CD14-positive monocyte (primary cell): ENCODE measurements around the gene RPS6KA2. TPM values are rescaled to one million over a fixed set of nuclear protein-coding genes. Genes with fewer than 3 reads are reported as not detected.
A peak's percentile ranks its signal among the peaks of the same experiment; 100 is the strongest.

Experiments
- DNase-seq, 3 donors: peaks; one replicate each; pipeline ENCODE4 v3.0.0-alpha.2; 2011 to 2022
- H2AFZ ChIP-seq: 2 replicates; pipeline ENCODE4 v1.6.0; 2012; ENCODE audit warnings: mild to moderate bottlenecking, low read depth, low read length, inconsistent platforms; ENCODE audit not compliant: insufficient read depth, poor library complexity, severe bottlenecking
- H3K27ac ChIP-seq, 2 donors: 1 replicate in 1 of 2; 2 replicates in 1 of 2; pipeline ENCODE4 v1.5.1; 2012 to 2013; ENCODE audit warnings: low read length in 2 of 2, control low read depth in 1 of 2, inconsistent platforms in 1 of 2, low read depth in 1 of 2, mild to moderate bottlenecking in 1 of 2
- H3K27me3 ChIP-seq, 2 donors: one replicate each; pipeline versions ENCODE4 v1.6.0 to v1.6.1; 2011 to 2013; ENCODE audit warnings: low read length in 2 of 2; ENCODE audit not compliant: control insufficient read depth in 2 of 2, insufficient read depth in 2 of 2
- H3K36me3 ChIP-seq, 2 donors: replicated peaks in 1 of 2; 1 replicate in 1 of 2; 2 replicates in 1 of 2; pipeline versions ENCODE4 v1.5.1 to v1.6.1; 2012 to 2013; ENCODE audit warnings: low read length in 2 of 2, control low read depth in 1 of 2, inconsistent platforms in 1 of 2, mild to moderate bottlenecking in 1 of 2; ENCODE audit not compliant: insufficient read depth in 2 of 2, control insufficient read depth in 1 of 2
- H3K4me1 ChIP-seq, 2 donors: 1 replicate in 1 of 2; 2 replicates in 1 of 2; pipeline versions ENCODE4 v1.5.1 to v1.6.1; 2012 to 2013; ENCODE audit warnings: low read length in 2 of 2, control low read depth in 1 of 2, inconsistent platforms in 1 of 2, mild to moderate bottlenecking in 1 of 2, moderate library complexity in 1 of 2; ENCODE audit not compliant: insufficient read depth in 2 of 2, control insufficient read depth in 1 of 2
- H3K4me2 ChIP-seq: replicated peaks from 2 replicates; pipeline ENCODE3; 2012; ENCODE audit warnings: low read length, moderate library complexity, mild to moderate bottlenecking; ENCODE audit not compliant: poor library complexity, severe bottlenecking; ENCODE audit errors: extremely low read depth
- H3K4me3 ChIP-seq, 3 experiments: fragments of 200-600 bp in 1 of 3; sonication (generic) in 1 of 3; replicated peaks in 1 of 3; 1 replicate in 2 of 3; 2 replicates in 1 of 3; pipeline ENCODE4 v1.5.1; 2011 to 2013; ENCODE audit warnings: low read length in 3 of 3, mild to moderate bottlenecking in 3 of 3, control low read depth in 2 of 3, low read depth in 2 of 3, inconsistent platforms in 1 of 3, moderate library complexity in 1 of 3
- H3K79me2 ChIP-seq: 2 replicates; pipeline ENCODE4 v1.6.0; 2012; ENCODE audit warnings: mild to moderate bottlenecking, control low read depth, inconsistent platforms, low read length, moderate library complexity; ENCODE audit not compliant: insufficient read depth
- H3K9ac ChIP-seq: 2 replicates; pipeline ENCODE4 v1.6.0; 2017; ENCODE audit warnings: low read length, mild to moderate bottlenecking; ENCODE audit not compliant: insufficient read depth, poor library complexity, severe bottlenecking
- H3K9me3 ChIP-seq, 2 donors: replicated peaks in 1 of 2; 1 replicate in 1 of 2; 2 replicates in 1 of 2; pipeline versions ENCODE4 v1.5.1 to v1.6.1; 2012 to 2013; ENCODE audit warnings: low read length in 2 of 2, control low read depth in 1 of 2; ENCODE audit not compliant: control insufficient read depth in 1 of 2, insufficient read depth in 1 of 2
- H4K20me1 ChIP-seq: 2 replicates; pipeline ENCODE4 v1.6.0; 2012; ENCODE audit warnings: mild to moderate bottlenecking, low read length, control low read depth, moderate library complexity; ENCODE audit not compliant: insufficient read depth
- H3K27ac Mint-ChIP-seq, 7 donors: one replicate each; pipeline ENCODE4 v1.8.0; 2020; ENCODE audit warnings: mild to moderate bottlenecking in 7 of 7, mixed read lengths in 7 of 7, moderate library complexity in 6 of 7, inconsistent platforms in 2 of 7
- H3K27me3 Mint-ChIP-seq, 3 donors: one replicate each; pipeline ENCODE4 v1.8.0; 2021 to 2022; ENCODE audit warnings: low read depth in 3 of 3, mild to moderate bottlenecking in 3 of 3, mixed read lengths in 3 of 3, moderate library complexity in 3 of 3, inconsistent platforms in 1 of 3
- H3K36me3 Mint-ChIP-seq, 2 donors: one replicate each; pipeline ENCODE4 v1.8.0; 2020; ENCODE audit warnings: mixed read lengths in 2 of 2, inconsistent platforms in 1 of 2, mild to moderate bottlenecking in 1 of 2
- H3K4me1 Mint-ChIP-seq: one replicate; pipeline ENCODE4 v1.8.0; 2020; ENCODE audit warnings: mild to moderate bottlenecking, mixed read lengths
- H3K4me3 Mint-ChIP-seq, 2 donors: one replicate each; pipeline ENCODE4 v1.8.0; 2020; ENCODE audit warnings: mild to moderate bottlenecking in 2 of 2, mixed read lengths in 2 of 2, moderate library complexity in 1 of 2
- H3K9me3 Mint-ChIP-seq, 7 donors: one replicate each; pipeline ENCODE4 v1.8.0; 2020 to 2022; ENCODE audit warnings: mixed read lengths in 7 of 7, mild to moderate bottlenecking in 6 of 7, moderate library complexity in 6 of 7, inconsistent platforms in 2 of 7
- WGBS: methylation state at CpG from one replicate; pipeline ENCODE4 v1.1.5; 2013; ENCODE audit warnings: missing lambda C conversion rate; ENCODE audit not compliant: insufficient coverage; 5-methylcytosine and 5-hydroxymethylcytosine counted together
- intact Hi-C, 2 donors: fragments of 100-400 bp; cut with micrococcal nuclease; formaldehyde crosslinking; loops; one replicate each; pipeline versions ENCODE4 v1.15.0 to v1.15.1; 2023
- polyA plus RNA-seq, 3 donors: library from polyadenylated mRNA; depleted of rRNA in 1 of 3; unstranded in 2 of 3; stranded (reverse) in 1 of 3; fragments of 300-500 nt in 2 of 3; fragments of >200 nt in 1 of 3; fragmentation: Illumina TruSeq in 2 of 3; gene quantifications; 1 replicate in 2 of 3; 2 replicates in 1 of 3; pipeline ENCODE4 v1.2.3, GENCODE V29; 2012 to 2021
- TF ChIP-seq, protein P1 (sequence below): fragments of 200-600 bp; IDR thresholded peaks from one replicate; pipeline ENCODE4 v1.8.0; 2022; ENCODE audit warnings: antibody characterized with exemption, mild to moderate bottlenecking

The RPS6KA2 gene
- polyA plus RNA-seq, 3 donors = 1.4 to 3.1 (median 1.9) TPM

DNA sequence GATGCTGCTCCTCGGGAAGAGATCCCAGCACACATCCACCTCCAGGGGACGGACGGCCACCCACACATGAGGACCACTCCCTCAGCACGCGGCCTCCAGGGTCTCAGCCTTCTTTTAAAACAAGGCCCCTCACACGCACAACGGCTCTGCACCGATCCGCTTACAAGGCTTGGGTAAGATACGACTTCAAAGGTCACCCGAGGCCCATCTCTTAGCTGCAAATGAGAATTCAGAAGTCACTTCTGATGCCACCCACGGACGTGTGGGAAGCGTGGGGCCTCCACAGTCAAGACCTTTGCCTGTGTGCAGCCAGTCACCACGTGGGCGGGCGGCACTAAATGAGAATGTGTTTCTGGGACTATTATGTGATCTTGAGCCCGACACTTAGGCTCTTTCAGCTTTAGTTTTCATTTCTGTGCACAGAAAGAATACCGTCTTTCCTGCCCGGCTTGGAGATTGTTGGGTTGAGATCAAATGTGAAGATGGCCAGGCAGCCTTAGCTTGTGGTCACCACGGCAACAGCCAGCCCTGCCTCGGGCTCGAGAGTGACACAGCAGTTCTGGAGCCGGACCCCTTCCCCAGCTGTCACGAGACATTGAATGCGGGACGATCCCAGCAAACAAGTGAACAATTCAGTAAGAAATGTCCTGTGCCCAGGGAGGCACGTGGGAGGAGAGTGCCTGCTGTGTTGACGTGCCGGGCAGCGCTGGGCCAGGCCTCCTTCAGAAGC lies 132.1 kb downstream of the RPS6KA2 start:
- peaks cover 0 to 3% (median 2%) of the 10 kb centered on the region in 3 donors for H3K27me3 Mint-ChIP-seq
- no peak overlapping the region for H3K9ac ChIP-seq

DNA sequence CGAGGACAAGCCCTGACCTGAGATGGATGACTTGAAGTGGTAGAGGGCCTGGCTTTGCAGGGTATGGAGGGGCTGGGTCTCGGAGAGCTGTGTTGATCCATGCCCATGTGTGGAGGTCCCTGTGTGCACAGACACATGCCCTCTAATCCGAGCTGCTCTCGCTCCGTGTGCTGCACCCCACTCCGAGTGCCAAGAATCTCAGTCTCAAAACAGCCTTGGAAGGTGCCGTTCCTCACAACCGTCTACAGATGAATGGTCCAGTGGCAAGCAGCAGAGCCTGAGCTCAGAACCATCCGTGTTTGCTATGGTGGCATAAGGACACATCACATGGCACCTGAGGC lies 133.0 kb downstream of the RPS6KA2 start:
- no peak overlapping the region for H3K9ac ChIP-seq
- no peaks in the 10 kb centered on the region for H3K36me3 ChIP-seq
- no peaks in the 10 kb centered on the region for H3K27me3 ChIP-seq
- no peaks in the 10 kb centered on the region for H4K20me1 ChIP-seq
- Mint-ChIP-seq H3K4me1 (peaks cover 2% of the 10 kb centered on the region), H3K36me3 (peaks cover 0 to 7% of the 10 kb centered on the region in 2 donors), H3K4me3 (no peak overlapping the region), H3K9me3 (peaks cover 0 to 6% (median 3%) of the 10 kb centered on the region in 7 donors), H3K27ac (no peak overlapping the region), H3K27me3 (peaks cover 0 to 3% (median 2%) of the 10 kb centered on the region in 3 donors)
- TF ChIP-seq, protein P1, sequence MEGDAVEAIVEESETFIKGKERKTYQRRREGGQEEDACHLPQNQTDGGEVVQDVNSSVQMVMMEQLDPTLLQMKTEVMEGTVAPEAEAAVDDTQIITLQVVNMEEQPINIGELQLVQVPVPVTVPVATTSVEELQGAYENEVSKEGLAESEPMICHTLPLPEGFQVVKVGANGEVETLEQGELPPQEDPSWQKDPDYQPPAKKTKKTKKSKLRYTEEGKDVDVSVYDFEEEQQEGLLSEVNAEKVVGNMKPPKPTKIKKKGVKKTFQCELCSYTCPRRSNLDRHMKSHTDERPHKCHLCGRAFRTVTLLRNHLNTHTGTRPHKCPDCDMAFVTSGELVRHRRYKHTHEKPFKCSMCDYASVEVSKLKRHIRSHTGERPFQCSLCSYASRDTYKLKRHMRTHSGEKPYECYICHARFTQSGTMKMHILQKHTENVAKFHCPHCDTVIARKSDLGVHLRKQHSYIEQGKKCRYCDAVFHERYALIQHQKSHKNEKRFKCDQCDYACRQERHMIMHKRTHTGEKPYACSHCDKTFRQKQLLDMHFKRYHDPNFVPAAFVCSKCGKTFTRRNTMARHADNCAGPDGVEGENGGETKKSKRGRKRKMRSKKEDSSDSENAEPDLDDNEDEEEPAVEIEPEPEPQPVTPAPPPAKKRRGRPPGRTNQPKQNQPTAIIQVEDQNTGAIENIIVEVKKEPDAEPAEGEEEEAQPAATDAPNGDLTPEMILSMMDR = no peak
- no peak overlapping the region for H3K4me3 ChIP-seq
- H3K9me3 ChIP-seq = no peaks in the 10 kb centered on the region
- no peak for DNase-seq
- intact Hi-C loops = no loop called here
- no peaks in the 10 kb centered on the region for H3K4me1 ChIP-seq
- 94% methylated on average over 8 of the region's 9 CpGs for WGBS
- no peaks in the 10 kb centered on the region for H3K79me2 ChIP-seq
- H3K4me2 ChIP-seq = no peak overlapping the region
- no peak overlapping the region for H3K27ac ChIP-seq
- H2AFZ ChIP-seq = no peak overlapping the region

More for the DNA sequence above, 132.1 kb downstream of the RPS6KA2 start:
- Mint-ChIP-seq H3K27ac (peak overlapping the region in 1 of 7 donors; percentile 59), H3K9me3 (peaks cover 0 to 6% (median 3%) of the 10 kb centered on the region in 7 donors), H3K4me1 (peaks cover 2% of the 10 kb centered on the region), H3K4me3 (no peak overlapping the region), H3K36me3 (peaks cover 0 to 7% of the 10 kb centered on the region in 2 donors)
- no peak overlapping the region for H3K4me3 ChIP-seq
- no peaks in the 10 kb centered on the region for H3K9me3 ChIP-seq
- H3K4me1 ChIP-seq = no peaks in the 10 kb centered on the region
- intact Hi-C loops = no loop called here
- no peaks in the 10 kb centered on the region for H3K36me3 ChIP-seq
- H2AFZ ChIP-seq = no peak overlapping the region
- H3K27ac ChIP-seq = no peak overlapping the region
- TF ChIP-seq, protein P1 = no peak
- no peaks in the 10 kb centered on the region for H4K20me1 ChIP-seq
- H3K79me2 ChIP-seq = no peaks in the 10 kb centered on the region
- 93% methylated on average over 26 of the region's 31 CpGs for WGBS
- no peak overlapping the region for H3K4me2 ChIP-seq
- DNase-seq = no peak
- H3K27me3 ChIP-seq = no peaks in the 10 kb centered on the region
